Measurements from ENCODE around the gene CHRDL2. TPM values are rescaled to one million over a fixed set of nuclear protein-coding genes. Genes with fewer than 3 reads are reported as not detected.

The CHRDL2 gene, protein sequence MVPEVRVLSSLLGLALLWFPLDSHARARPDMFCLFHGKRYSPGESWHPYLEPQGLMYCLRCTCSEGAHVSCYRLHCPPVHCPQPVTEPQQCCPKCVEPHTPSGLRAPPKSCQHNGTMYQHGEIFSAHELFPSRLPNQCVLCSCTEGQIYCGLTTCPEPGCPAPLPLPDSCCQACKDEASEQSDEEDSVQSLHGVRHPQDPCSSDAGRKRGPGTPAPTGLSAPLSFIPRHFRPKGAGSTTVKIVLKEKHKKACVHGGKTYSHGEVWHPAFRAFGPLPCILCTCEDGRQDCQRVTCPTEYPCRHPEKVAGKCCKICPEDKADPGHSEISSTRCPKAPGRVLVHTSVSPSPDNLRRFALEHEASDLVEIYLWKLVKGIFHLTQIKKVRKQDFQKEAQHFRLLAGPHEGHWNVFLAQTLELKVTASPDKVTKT
- total RNA-seq (not detected in 2 replicates), polyA plus RNA-seq (not detected in 2 replicates), polyA minus RNA-seq (not detected in 2 replicates), Bru-seq, nascent RNA (not detected), BruChase-seq, experiment 1, labeled RNA remaining after a 6-hour chase (percentile 9 among the genes with signal in this experiment), BruChase-seq, experiment 2, labeled RNA remaining after a 2-hour chase (percentile 6 among the genes with signal in this experiment)
- polyA plus RNA-seq (2011; cell fraction: cytosol; rRNA removed): not detected in 2 replicates
- polyA plus RNA-seq (2011; cell fraction: nucleus; rRNA removed): not detected in 2 replicates
- polyA plus RNA-seq (2012): not detected in 2 replicates
- not detected for polyA minus RNA-seq (2011; cell fraction: cytosol; rRNA and poly(A)+ RNA removed)
- polyA minus RNA-seq (2011; cell fraction: nucleus; rRNA and poly(A)+ RNA removed): not detected in 2 replicates
- long read RNA-seq, partial matches to known transcripts: 0 of 1 reads
- long read RNA-seq, other reads (novel, unspliced or antisense): 0 of 1 reads

GRCh38 chr11:74731301-74732094 lies at the start of gene CHRDL2:
TSS of gene CHRDL2 (minus strand) at chr11:74731426. CDS start at chr11:74730888, 538 bp downstream.
- intact Hi-C loops (cut with micrococcal nuclease): loop anchor here (10.0 kb wide), 1 partner anchor 277 kb away; no protein-coding TSS in a partner anchor
- H3K27me3 ChIP-seq (ENCODE audit: control insufficient read depth in 2 of 2, insufficient read depth in 2 of 2, low read length in 2 of 2): peaks cover 65 to 69% of the 10 kb centered on the region in 2 experiments
- FAIRE-seq (no peak), DNase-seq (ENCODE audit: low read depth, low spot score) (no peak)
- H4K20me1 ChIP-seq (replicated peaks; ENCODE audit: control insufficient read depth, extremely low read depth, insufficient read depth, low read length): no peaks in the 10 kb centered on the region
- TF ChIP-seq MYC (IDR thresholded peaks at IDR 0.05; ENCODE audit: low read depth, low read length) (no peak), FOS (IDR thresholded peaks at IDR 0.05; ENCODE audit: borderline replicate concordance, insufficient read depth, low read length) (no peak), POLR2A (IDR thresholded peaks at IDR 0.05; ENCODE audit: low read depth, low read length) (no peak), POLR2AphosphoS5 (IDR thresholded peaks at IDR 0.05; ENCODE audit: insufficient read depth, low read depth, low read length) (no peak), EZH2 (IDR thresholded peaks at IDR 0.05; ENCODE audit: borderline replicate concordance, low read depth, low read length, severe bottlenecking) (peak; percentile 49), JUN (IDR thresholded peaks at IDR 0.05; ENCODE audit: borderline replicate concordance, insufficient read depth, insufficient read length, low read depth) (no peak)
- TF ChIP-seq, protein P1, sequence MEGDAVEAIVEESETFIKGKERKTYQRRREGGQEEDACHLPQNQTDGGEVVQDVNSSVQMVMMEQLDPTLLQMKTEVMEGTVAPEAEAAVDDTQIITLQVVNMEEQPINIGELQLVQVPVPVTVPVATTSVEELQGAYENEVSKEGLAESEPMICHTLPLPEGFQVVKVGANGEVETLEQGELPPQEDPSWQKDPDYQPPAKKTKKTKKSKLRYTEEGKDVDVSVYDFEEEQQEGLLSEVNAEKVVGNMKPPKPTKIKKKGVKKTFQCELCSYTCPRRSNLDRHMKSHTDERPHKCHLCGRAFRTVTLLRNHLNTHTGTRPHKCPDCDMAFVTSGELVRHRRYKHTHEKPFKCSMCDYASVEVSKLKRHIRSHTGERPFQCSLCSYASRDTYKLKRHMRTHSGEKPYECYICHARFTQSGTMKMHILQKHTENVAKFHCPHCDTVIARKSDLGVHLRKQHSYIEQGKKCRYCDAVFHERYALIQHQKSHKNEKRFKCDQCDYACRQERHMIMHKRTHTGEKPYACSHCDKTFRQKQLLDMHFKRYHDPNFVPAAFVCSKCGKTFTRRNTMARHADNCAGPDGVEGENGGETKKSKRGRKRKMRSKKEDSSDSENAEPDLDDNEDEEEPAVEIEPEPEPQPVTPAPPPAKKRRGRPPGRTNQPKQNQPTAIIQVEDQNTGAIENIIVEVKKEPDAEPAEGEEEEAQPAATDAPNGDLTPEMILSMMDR (IDR thresholded peaks at IDR 0.05; ENCODE audit: extremely low read depth in 1 of 2, insufficient read depth in 1 of 2, low read depth in 1 of 2, low read length in 2 of 2): peak in 1 of 2 donors; percentile 1
- no peaks in the 10 kb centered on the region for H3K9me3 ChIP-seq (replicated peaks; ENCODE audit: control insufficient read depth, insufficient read depth, low read length)
- no peak within 1 kb of the TSS for H3K4me2 ChIP-seq (ENCODE audit: insufficient read depth, low read length)
- CTCF ChIA-PET: no interaction called here
- no peak within 1 kb of the TSS for H2AFZ ChIP-seq (ENCODE audit: low read depth, low read length)
- no peaks in the 10 kb centered on the region for H3K79me2 ChIP-seq (ENCODE audit: control insufficient read depth, insufficient read depth, low read length)
- dilution Hi-C loops (cut with MboI; ENCODE audit: extremely low pct_ligation_motif_present, low sequenced_read_pairs): no loop called here
- H3K27ac ChIP-seq (ENCODE audit: insufficient read depth, low read depth, low read length): no peak within 1 kb of the TSS
- H3K36me3 ChIP-seq (ENCODE audit: control insufficient read depth in 2 of 2, extremely low read depth in 1 of 2, insufficient read depth in 2 of 2, low read length in 2 of 2): no peaks in the 10 kb centered on the region
- no peak within 1 kb of the TSS for H3K9ac ChIP-seq (replicated peaks; ENCODE audit: extremely low read depth, insufficient read depth, low read length)
- no TSS peak for BruUV-seq (replicated peaks)
- no peaks in the 10 kb centered on the region for H3K9me1 ChIP-seq (replicated peaks; ENCODE audit: control insufficient read depth, extremely low read depth, insufficient read depth, low read length)
- POLR2A ChIA-PET: no interaction called here
- H3K4me1 ChIP-seq (ENCODE audit: control insufficient read depth, extremely low read depth, insufficient read depth, low read length): no peaks in the 10 kb centered on the region
- H3K4me3 ChIP-seq (replicated peaks in 1 of 3; ENCODE audit: insufficient read depth in 1 of 3, low read depth in 1 of 3, low read length in 3 of 3): peak within 1 kb of the TSS in 1 of 3 experiments; percentile 9
